AG10803 (cell line): ENCODE measurements around the gene AUH.
"Not testable (repeated sequence)": the region's sequence is repeated elsewhere in the genome, so short reads cannot be mapped to it uniquely, and the experiment has no call there.

ENCODE experiments used
- DNase-seq: peaks from one replicate; pipeline ENCODE4 v3.0.0; 2010; ENCODE audit warnings: low read depth
- H3K4me3 ChIP-seq: 2 replicates; pipeline ENCODE4 v1.5.1; 2011; ENCODE audit warnings: mild to moderate bottlenecking, low read length, control low read depth
- TF ChIP-seq, protein P1 (sequence below): conservative IDR thresholded peaks from 2 replicates; pipeline ENCODE4 v1.5.1; 2011; ENCODE audit warnings: mild to moderate bottlenecking, low read length, control low read depth, inconsistent platforms

The AUH gene

DNA sequence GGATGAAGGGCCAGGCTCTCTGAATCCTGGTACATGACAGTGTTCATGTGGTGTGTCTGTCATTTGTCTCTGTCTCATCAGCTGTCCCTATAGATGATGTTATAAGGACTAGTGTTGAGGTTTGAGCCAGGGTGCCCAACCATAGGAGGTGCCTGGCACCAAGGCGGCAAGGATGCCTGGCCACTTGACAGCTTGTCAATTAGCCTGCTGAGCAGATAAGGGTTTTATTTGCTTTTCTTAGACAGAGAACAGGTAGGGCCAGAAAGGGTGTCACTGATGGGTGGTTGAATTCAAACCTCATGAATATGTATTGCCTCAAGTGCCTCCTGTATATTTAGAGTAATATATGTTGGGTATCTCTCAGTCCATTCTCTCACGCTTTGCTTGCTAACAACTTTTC, 30.1 kb upstream of the AUH start:
- no peak for DNase-seq
- no peak overlapping the region for H3K4me3 ChIP-seq
- TF ChIP-seq, protein P1, sequence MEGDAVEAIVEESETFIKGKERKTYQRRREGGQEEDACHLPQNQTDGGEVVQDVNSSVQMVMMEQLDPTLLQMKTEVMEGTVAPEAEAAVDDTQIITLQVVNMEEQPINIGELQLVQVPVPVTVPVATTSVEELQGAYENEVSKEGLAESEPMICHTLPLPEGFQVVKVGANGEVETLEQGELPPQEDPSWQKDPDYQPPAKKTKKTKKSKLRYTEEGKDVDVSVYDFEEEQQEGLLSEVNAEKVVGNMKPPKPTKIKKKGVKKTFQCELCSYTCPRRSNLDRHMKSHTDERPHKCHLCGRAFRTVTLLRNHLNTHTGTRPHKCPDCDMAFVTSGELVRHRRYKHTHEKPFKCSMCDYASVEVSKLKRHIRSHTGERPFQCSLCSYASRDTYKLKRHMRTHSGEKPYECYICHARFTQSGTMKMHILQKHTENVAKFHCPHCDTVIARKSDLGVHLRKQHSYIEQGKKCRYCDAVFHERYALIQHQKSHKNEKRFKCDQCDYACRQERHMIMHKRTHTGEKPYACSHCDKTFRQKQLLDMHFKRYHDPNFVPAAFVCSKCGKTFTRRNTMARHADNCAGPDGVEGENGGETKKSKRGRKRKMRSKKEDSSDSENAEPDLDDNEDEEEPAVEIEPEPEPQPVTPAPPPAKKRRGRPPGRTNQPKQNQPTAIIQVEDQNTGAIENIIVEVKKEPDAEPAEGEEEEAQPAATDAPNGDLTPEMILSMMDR, result no peak

DNA sequence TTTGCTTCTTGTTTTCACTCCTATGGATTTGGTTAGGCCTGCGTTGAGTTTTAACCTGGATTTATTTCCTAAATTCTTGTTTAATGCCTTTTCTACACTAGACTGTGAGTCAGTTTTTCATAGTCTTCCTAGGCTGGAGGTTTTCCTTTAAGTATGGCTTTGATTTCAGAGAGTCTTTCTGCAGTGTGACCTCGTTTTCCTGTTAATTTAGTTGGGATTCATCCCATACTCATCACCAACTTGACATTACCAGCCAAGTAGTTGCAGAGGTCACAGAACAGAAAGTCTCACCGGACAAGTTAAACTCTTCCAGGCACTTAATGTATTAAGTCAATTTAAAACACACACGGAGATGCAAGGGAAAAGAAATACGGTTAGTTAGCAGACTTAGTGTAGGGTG, 29.7 kb upstream of the AUH start:
- no peak overlapping the region for H3K4me3 ChIP-seq
- TF ChIP-seq, protein P1, result no peak
- DNase-seq, result peak; percentile 45

DNA sequence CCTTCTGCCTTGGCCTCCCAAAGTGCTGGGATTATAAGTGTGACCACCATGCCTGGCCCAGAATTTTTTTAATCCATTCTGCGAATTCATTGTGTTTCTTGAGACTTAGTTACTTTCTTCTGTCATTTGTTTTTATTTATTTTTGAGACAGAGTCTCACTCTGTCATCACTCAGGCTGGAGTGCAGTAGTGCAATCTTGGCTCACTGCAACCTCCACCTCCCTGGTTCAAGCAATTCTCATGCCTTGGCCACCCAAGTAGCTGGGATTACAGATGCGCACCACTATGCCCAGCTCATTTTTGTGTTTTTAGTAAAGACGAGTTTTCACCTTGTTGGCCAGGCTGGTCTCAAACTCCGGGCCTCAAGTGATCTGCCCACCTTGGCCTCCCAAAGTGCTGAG, 28.0 kb upstream of the AUH start:
- not testable (repeated sequence) for H3K4me3 ChIP-seq, DNase-seq

DNA sequence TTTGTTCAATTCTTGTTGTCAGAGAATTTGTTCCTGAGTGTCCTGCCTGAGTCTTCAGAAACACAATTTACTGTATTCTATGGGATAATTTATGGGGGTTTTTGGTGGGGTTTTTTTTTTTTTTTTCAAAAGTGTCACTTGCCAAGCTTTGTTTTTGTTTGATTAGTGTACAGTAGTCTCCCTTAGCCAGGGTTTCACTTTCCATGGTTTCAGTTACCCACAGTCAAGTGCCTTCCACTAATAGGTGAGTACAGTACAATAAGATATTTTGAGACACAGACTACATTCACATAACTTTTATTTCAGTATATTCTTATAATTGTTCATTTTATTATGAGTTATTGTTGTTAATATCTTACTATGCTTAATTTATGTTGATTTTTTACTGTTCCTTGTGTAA, 25.0 kb upstream of the AUH start:
- TF ChIP-seq, protein P1, result no peak
- H3K4me3 ChIP-seq, result no peak overlapping the region
- DNase-seq, result no peak

DNA sequence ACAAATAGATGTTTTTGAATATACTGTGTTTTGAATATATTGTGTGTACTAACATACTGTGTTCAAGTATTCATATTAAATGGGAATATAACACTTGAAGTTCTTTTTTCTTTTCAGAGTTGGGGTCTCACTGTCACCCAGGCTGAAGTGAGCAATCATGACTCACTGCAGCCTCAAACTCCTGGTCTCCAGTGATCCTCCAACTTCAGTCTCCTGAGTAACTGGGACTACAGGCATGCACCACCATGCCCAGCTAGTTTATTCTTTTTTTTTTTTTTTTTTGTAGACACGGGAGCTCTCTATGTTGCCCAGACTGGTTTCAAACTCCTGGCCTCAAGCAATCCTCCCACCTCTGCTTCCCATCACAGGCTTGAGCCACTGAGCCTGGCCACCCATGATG, 23.2 kb upstream of the AUH start:
- TF ChIP-seq, protein P1, result no peak
- no peak for DNase-seq
- H3K4me3 ChIP-seq, result no peak overlapping the region

DNA sequence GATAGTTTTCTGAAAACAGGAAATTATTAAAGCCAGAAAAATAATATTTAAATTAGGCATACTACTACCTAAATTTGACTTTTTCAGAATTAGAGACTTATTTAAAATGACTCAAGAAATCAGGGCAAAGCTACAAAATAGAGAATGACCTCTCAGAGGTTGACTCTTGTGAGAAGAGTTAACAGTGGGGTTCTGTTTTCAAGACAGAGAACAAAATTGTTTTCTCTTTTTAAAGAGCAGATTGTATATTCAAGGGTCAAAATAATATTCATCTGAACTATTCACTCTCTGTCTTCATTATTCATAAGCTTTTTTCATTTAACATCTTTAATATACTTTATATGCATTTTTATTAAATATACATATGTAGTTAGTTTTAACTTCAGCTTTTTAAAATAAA, 21.9 kb upstream of the AUH start:
- no peak for DNase-seq
- no peak overlapping the region for H3K4me3 ChIP-seq
- TF ChIP-seq, protein P1, result no peak

DNA sequence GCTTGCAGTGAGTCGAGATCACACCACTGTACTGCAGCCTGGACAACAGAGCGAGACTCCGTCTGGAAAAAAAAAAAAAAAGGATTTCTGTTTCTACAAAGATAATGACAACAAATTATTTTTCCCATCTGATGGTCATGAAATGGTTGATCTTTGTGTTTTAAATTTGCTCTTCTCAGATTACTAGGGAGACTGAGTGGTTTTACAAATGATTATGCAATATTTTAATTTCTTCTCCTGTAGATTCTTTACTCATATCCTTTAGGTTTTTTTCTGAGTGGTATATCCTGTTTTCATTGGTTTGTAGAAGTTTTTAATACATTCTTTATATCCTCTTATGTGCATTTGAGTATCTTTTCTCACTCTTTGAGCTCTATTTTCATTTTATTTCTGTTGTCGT, 20.6 kb upstream of the AUH start:
- H3K4me3 ChIP-seq, result no peak overlapping the region
- TF ChIP-seq, protein P1, result no peak
- DNase-seq, result no peak

DNA sequence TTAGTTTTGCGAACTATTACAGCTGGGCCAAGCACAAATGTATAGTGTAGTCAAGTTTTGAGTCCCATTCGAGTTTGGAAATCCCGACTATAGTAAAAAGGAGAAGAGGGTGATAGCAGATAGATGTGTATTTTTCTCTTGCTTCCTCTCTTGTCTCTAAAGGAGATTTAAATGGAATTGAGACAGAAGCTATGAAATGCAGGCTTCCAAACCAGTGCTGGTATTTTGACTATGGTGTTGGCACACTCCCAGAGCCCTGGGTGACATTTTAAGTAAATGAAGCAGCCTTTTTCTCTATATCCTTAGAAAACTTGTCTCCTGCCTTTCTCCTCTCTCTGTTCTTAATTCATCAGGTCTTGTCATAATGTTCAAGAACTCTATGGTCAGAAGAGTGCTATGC, 17.7 kb upstream of the AUH start:
- H3K4me3 ChIP-seq, result no peak overlapping the region
- TF ChIP-seq, protein P1, result no peak
- DNase-seq, result no peak
